ENCODE results near the gene ELMOD3.

DNA sequence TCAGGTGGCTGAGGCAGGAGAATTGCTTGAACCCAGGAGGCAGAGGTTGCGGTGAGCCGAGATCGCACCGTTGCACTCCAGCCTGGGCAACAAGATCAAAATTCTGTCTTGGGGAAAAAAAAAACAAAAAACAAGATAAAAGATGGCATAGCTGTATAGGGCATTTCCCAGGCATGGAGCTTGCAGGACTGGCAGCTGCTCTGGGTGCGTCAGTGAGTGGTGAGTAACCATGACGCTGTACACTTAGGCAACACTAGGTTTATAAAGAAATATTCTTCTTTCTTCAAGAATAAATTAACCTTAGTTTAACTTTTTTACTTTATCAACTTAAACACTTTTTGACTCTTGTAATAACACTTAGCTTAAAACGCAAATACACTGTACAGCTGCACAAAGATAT lies 42.2 kb upstream of the ELMOD3 start:
- TF ChIP-seq, protein P1, sequence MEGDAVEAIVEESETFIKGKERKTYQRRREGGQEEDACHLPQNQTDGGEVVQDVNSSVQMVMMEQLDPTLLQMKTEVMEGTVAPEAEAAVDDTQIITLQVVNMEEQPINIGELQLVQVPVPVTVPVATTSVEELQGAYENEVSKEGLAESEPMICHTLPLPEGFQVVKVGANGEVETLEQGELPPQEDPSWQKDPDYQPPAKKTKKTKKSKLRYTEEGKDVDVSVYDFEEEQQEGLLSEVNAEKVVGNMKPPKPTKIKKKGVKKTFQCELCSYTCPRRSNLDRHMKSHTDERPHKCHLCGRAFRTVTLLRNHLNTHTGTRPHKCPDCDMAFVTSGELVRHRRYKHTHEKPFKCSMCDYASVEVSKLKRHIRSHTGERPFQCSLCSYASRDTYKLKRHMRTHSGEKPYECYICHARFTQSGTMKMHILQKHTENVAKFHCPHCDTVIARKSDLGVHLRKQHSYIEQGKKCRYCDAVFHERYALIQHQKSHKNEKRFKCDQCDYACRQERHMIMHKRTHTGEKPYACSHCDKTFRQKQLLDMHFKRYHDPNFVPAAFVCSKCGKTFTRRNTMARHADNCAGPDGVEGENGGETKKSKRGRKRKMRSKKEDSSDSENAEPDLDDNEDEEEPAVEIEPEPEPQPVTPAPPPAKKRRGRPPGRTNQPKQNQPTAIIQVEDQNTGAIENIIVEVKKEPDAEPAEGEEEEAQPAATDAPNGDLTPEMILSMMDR (conservative IDR thresholded peaks at IDR 0.05) = no peak
- TF ChIP-seq EZH2 (IDR thresholded peaks at IDR 0.05; ENCODE audit: low read depth) = no peak
